ENCODE measurements around the gene POLE4. TPM values are rescaled to one million over a fixed set of nuclear protein-coding genes. Genes with fewer than 3 reads are reported as not detected.

Gene POLE4
- total RNA-seq, 1 donor from 2014 or later: 30.9 TPM

DNA sequence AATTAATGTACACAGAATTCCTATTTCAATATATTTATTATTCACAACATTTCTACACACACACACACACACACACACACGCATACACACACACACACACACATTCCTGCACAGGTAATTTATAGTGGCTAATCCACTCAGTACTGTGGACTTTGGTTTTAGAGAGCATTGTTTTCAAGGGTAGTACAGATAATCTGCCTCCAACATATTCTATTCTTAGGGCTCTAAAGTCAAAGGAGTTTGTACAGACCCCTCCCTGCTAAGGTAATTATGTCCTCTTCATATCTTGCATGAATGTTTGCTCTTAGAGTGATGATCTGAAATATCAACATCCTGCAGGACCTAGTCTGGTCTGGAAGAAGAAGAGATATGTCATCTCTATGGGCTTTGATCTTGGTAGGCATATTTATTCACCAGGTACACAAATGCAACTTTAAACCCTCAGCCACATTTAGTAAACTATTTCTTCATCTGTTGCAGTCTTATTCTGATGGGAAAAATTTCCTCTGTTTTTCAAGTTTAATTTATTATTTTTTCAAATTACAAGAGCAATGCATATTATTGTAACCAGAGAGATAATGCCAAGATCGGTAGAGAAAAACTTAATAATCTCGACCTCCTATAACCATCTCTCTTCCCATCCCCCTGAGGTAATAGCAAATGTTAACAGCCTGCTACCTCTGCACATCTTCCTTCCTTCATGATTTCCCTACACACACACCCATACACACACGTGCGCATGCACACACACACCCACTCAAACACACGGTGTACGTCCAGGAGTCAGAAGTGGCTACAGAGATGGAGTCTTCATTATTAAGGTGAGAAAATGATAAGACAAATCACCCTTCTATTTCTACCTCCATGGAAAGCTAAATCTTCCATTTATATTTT lies 18.3 kb upstream of the POLE4 start:
- DNase-seq (ENCODE audit: low spot score): no peak

DNA sequence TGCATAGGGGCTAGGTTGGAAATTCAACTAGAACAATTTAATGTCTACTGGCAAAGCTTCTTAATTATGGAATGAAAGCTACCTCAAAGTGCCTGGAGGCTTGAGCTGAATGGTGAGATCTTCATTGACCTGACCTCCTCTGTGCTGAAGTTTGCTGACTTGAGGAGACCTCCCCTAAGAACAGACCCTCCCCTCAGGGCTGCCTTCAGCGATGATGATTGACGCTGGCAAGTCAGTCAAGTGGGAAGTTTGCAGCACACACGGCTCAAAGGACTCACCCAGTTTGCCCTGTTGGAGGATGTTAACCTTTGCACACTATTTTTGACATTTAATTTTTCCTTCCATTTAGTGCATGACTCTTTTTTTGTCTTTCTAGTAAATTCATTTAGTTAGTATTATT lies 17.2 kb upstream of the POLE4 start:
- no peak for ATAC-seq

More for the DNA sequence above, 18.3 kb upstream of the POLE4 start:
- ATAC-seq: no peak

DNA sequence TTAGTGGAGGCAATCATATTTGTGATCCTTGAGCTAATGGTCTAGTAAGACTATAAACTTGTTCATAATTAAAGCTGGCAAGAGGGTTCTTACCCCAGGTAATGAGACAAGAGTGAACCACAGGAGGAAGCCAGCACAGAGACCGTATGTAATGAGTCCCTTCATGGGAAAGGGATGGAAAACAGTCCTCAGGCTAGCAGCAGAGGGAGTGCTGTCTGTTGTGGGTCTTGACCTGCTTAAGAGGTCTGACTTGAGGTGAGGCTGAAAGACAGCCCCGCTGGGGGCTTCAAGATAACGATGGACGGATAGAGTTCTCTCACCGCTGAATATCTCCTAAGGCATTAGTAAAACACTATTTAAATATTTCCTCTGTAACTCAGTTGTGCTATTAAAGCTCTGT lies 16.2 kb upstream of the POLE4 start:
- DNase-seq (ENCODE audit: low spot score) (no peak), ATAC-seq (no peak)

More for the DNA sequence above, 17.2 kb upstream of the POLE4 start:
- no peak for DNase-seq (ENCODE audit: low spot score)

DNA sequence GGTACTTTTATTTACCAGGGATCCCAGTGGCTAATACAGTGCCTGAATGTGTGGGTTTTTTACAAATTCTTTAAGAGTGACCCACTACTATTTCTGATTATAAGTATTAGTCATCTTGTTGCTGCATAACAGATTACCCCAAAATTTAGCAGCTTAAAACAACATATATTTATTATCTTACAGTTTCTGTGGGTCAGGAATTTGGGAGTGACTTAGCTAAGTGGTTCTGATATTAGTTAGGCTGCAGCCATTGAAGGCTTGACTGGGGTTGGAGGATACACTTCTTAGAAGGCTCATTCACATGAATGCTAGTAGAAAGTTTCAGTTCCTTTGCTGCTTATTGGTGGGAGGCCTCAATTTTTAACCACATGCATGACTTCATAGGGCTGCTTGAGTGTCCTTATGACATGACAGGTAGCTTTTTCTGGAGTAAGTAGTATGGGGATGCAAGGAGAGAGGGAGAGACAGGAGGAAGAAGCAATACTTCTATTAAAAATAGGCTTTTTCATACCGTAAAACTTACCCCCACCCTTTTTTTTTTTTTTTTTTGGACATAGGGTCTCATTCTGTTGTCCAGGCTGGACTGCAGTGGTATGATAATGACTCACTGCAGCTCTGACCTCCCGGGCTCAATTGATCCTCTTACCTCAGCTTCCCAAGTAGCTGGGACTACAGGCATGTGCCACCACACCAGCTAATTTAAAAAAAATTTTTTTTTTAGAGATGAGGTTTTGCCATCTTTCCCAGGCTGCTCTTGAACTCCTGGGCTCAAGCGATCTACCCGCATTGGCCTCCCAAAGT lies 13.3 kb upstream of the POLE4 start:
- ATAC-seq (no peak), DNase-seq (ENCODE audit: low spot score) (no peak)

DNA sequence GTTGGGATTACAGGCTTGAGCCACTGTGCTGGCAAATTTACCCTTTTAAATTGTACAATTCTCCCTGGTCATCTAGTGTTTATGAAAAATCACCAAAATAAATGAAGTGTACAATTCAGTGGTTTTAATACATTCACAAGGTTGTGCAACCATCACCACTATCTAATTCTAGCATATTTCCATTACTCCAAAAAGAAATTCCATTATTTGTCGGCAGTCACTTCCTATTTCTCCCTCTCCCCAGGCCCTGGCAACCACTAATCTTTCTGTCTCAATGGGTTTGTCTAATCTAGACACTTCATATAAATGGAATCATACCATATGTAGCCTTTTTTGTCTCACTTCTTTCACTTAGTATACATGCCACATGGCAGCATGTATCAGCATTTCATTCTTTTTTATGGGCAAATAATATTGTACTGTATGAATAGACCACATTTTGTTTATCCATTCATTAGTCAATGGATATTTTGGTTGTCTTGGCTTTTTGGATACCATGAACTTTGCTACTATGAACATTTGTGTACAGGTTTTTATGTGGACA lies 12.6 kb upstream of the POLE4 start:
- no peak for ATAC-seq
- DNase-seq (ENCODE audit: low spot score): no peak

DNA sequence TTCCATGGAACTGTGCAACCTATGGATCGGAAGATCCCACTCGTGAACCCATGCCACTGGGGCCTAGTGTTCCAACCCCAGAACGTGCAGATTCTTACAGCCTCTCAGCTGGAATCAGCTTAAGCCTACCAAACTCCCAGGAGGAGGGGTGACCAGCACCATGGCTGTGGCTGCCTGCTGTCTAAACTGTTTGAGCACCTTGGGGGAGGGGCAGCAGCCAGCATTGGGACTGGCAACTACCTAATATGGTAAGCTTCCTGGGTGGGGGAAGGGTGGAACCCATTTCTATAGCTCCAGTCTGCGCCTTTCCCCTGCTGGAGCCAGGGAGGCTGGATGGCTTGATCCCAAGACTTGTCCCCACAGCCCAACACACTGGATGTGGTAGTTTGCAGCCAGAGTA lies 10.7 kb upstream of the POLE4 start:
- DNase-seq (ENCODE audit: low spot score) (no peak), ATAC-seq (no peak)

DNA sequence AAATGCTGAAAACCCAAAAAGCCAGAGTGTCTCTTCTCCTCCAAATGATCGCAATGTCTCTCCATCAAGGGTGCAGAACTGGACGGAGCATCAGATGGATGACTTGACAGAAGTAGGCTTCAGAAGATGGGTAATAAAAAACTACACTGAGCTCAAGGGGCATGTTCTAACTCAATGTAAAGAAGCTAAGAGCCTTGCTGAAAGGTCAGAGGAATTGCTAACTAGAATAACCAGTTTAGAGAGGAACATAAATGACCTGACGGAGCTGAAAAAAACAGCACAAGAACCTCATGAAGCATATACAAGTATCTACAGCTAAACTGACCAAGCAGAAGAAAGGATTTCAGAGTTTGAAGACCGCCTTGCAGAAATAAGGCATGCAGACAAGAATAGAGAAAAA lies 9.7 kb upstream of the POLE4 start:
- ATAC-seq: no peak
- DNase-seq (ENCODE audit: low spot score): no peak

DNA sequence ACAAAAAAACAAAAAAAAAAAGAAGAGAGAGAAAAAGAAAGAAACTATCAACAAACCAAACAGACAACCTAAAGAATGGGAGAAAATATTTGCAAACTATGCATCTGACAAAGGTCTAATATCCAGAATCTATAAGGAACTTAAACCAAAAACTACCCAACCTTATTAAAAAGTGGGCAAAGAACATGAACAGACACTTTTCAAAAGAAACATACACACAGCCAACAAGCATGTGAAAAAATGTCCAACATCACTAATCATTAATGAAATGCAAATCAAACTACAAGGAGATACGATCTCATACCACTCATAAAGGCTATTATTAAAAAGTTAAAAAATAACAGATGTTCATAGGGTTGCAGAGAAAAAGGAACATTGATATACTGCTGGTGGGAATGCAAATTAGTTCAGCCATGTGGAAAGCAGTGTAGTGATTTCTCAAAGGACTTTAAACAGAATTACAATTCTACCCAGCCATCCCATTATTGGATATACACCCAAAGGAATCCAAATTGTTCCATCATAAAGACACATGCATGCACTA lies 7.2 kb upstream of the POLE4 start:
- no peak for ATAC-seq

DNA sequence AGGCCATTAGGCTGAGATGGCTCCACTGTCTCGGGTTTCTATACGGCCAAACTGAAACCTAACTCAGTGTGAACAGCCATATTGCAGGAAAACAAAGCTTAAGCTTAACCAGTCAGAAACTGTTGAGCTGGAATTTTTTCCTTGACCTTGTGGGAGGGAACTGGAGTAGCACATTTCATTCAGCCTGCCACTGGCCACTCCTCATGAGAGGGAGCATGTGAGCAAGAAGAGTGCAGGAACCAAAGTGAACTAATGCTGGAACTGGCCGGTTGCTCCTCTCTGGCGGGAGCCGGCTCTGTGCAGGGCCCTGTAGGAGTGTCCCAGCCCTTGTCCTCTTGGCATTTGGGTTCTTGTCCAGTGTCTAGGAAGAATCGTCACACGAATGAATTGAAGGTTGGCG lies 5.9 kb upstream of the POLE4 start:
- DNase-seq (ENCODE audit: low spot score) (no peak), ATAC-seq (no peak)

More for the DNA sequence above, 7.2 kb upstream of the POLE4 start:
- no peak for DNase-seq (ENCODE audit: low spot score)

DNA sequence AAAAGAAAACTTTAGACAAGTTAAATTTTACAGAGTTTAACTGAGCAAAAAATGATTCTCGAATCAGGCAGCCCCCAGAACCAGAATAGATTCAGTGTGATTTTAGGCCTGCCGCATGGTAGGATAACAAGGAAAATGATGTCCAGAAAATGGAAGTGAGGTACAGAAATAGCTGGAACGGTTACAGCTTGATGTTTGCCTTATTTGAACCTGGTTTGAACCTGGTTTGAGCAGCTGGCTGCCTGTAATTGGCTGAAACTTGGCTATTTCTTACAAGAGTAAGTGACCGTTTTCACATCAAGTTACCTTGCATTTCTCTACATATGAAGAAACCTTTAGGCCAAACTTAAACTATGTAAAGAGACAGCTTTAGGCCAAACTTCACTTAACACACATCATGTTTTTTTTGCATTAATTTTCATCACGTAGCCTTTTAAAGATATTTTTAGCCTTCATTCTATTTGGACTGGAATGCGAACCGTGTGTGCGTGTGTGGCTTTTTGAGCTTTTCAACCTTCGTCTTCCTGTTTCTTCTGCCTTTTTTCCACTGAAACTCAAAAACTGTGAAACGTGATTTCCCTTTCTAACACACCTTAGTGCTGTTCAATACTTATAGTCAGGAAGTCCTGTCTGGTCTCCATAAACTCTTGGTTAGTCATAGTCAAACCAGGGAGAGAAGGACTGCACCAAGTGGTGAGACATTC lies 4.5 kb upstream of the POLE4 start:
- no peak for DNase-seq (ENCODE audit: low spot score)
- ATAC-seq: no peak

DNA sequence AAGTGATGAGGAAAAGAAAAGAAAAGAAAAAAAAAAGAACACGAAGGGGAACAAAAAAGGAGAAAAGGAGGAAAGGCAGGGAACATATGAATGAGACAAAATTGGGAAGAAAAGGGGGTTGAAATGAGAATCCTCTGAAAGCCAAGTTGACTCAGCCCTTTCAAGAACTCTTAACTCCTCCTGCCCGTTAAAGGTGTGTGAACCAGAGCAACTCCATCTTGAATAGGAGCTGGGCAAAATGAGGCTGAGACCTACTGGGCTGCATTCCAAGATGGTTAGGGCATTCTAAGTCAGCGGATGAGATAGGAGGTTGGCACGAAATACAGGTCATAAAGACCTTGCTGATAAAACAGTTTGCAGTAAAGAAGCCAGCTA lies 4.0 kb upstream of the POLE4 start:
- no peak for ATAC-seq

DNA sequence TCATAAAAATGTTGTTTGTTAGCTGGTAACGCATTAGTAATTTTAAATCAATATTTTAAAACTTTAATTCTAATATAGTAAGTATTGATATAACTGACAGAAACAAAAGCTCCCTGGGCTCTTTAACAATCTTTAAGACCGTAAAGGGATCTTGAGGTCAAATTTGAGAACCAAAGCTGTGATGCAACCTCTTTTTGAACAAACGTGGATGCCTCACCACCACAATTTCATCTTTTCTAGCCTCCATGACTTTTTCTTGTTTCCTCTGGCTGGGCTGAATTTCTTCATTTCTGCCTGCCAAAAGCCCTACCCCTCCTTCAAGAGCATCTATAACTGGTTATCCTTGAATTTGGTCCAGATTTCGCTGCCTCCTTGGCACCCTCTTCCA lies 563 bp upstream of the POLE4 start:
- no peak for ATAC-seq
- DNase-seq (ENCODE audit: low spot score): no peak

More for the DNA sequence above, 4.0 kb upstream of the POLE4 start:
- no peak for DNase-seq (ENCODE audit: low spot score)

DNA sequence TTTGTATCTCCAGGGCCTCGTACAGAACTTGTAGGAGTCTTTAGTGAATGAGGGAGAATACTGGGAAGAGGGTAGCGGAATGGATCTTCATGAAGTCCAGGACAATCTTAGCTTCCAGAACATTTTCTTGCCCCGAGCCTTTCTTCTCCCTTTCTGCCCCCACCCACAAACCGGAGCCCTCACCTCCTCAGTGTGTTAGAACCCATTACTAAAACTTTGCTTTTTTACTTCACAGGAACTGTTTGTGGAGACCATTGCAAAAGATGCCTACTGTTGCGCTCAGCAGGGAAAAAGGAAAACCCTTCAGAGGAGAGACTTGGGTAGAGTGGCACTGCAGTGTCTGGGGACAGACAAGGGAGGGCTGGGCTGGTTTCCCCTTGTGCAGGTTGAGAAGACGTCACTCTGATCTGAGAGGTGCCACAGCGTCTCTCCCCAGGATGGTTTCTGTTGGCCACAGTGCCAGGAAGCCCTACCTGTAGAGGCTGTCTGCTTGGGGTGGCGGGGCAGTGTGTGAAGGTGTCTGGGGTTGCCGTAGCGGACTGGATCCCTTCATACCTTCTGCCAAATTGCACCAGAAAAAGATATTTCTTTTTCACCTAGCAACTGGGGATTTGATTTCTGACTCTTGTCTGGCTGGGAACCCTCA lies 786 bp downstream of the POLE4 start:
- no peak for ATAC-seq
- DNase-seq (ENCODE audit: low spot score): no peak

DNA sequence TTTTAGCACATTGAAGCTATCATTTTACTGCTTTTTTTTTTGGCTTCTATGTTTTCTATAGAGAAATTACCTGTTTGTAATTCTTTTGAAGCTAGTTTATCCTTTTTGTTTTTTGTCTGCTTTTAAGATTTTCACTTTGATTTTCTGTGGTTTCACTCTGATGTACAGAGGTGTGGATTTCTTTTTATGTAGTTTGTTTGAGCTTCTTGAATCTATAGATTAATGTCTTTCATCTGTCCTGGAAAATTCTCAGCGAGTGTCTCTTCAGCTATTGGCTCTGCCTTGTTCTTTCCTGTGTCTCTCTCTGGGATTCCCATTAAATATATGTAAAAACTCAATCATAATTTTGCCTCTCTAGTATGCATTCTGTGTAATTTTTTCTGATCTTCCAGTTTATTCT lies 8.4 kb downstream of the POLE4 start:
- ATAC-seq (no peak), DNase-seq (ENCODE audit: low spot score) (no peak)

DNA sequence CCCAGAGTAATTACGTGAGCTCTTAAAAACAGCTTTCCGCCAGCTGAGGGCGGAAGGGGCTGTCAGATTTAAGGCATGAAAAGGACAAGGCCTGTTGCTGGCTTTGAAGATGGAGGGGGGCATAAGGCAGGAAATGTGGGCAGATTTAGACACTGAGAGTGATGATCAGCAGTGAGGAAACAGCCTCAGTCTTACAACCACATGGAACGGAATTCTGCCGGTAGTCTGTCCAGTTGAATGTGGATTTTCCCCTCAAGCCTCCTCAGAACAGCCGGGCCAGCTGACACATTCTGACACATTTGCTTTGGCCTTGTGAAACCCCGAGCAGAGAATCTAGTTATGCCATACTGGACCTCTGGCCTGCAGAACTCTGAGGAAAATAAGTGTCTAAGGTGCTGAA lies 16.6 kb downstream of the POLE4 start:
- no peak for ATAC-seq

DNA sequence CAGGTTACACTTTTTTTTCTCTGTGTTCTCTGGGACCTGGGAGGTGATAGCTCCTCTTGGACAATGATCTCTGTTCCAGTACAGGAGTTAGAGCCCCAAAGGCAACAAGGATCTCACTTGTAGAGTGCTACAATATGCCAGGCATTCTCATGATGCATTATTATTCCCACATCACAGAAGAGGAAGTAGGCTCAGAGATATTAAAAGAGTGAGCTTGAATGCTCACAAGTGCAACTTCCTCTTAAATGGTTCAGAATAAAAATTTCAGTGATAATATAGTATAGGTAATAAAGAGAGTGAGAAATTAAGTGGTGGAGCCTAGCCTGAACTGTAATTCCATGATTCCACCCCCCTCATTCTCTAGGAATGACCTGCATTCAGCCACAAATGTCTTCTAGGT lies 21.4 kb downstream of the POLE4 start:
- ATAC-seq (no peak), DNase-seq (ENCODE audit: low spot score) (no peak)

More for the DNA sequence above, 16.6 kb downstream of the POLE4 start:
- no peak for DNase-seq (ENCODE audit: low spot score)

DNA sequence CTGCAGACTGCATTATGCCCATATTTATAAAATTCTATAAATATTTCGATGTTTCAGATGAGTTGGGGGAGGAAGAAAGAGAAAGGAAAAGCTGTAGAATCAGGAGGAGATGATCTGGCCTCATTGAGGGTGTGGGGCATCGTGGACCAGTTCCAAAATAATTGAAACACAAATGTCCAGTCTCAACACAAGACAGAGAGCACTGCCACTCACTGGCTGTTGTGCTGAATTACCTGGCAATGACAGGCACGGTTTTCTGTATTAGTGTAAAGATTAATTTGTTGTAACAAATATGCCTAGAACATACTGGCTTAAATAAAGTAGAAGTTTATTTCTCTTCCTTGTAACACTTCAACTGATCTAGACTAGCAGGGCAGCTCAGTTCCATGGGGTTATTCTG lies 24.1 kb downstream of the POLE4 start:
- no peak for ATAC-seq

DNA sequence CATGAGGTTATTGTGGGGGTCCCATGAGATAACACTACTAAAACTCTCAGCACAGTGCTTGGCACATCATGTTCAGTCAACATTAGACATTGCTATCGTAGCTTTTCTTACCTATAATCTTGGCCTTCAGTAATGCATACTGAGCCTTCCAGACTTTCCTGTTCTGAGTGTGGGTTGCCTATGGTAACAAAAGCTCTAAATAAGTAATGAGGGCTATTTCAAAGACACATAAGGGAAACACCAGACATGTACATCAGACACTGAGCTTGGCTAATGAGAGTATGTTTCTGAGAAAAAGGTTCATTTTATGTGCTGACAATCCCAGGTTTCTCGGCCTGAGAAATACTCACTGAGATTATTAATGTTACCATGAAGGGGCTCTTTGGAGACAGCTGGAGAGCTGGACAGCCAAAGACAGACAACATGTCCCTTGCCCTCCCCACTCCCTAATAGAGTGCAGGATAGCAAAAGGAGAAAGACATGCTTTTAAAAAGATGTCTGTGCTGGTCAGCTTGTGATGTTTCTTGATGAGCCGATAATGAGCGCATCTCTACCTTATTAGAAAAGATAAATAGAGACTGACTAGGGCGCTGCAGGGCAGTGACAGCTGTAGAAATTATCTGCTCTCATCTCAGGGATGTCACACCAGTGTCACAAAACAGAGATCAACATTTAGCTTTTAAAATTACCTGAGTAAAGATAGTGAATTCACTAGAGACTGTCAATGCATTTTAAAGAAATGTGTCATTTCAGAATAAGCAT lies 25.4 kb downstream of the POLE4 start:
- no peak for ATAC-seq
- no peak for DNase-seq (ENCODE audit: low spot score)

More for the DNA sequence above, 24.1 kb downstream of the POLE4 start:
- no peak for DNase-seq (ENCODE audit: low spot score)

DNA sequence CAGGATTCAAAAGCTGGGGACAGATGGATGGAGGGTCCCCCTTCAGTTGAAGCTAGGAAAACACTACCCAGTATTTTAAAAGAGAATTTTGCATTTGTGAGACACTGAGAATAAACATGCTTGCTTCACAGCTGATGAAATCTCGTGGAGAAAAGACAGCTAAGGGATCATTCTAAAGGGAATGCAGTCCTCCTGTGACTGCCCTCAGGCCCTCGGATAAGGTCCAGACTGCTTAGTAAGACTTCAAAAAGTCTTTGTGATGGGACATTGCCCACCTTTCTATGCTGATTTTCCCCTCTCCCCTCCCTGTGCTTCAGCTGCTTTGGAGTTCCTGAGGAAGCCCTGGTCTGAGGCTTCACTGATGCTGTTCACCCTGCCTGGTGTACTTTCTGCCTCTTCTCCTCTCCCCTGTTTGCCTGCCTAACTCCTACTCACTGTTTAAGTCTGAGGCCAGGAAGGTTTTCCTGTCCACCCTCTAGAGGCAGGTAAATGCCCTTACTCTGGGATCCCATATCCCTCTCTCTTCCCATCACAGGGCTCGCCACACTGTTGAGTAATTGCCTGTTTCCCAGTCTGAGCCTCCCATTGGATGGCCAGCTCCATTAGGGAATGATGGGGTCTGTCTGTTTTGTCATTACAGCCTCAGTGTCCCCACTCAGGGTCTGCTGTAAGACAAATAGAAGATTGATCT lies 26.6 kb downstream of the POLE4 start:
- ATAC-seq (no peak), DNase-seq (ENCODE audit: low spot score) (no peak)
